MM.1S (cell line): Measurements from ENCODE around the gene UNC5C.

Experiments used
- EZH2 ChIP-seq: fragments of 300-600 bp; sonication (generic); optimal IDR thresholded peaks from 2 replicates; pipeline ENCODE3; 2017; ENCODE audit warnings: low read depth, mild to moderate bottlenecking, antibody characterized with exemption, low read length, mixed read lengths
- EZH2phosphoT487 ChIP-seq: fragments of 300-600 bp; sonication (generic); IDR thresholded peaks from 2 replicates; pipeline ENCODE4 v1.6.1; 2018; ENCODE audit warnings: antibody characterized with exemption, low read length
- TF ChIP-seq, protein P1 (sequence below): fragments of 300-600 bp; sonication (generic); IDR thresholded peaks from 2 replicates; pipeline ENCODE4 v1.5.1; 2016; ENCODE audit warnings: antibody characterized with exemption, low read length, mixed read lengths

DNA sequence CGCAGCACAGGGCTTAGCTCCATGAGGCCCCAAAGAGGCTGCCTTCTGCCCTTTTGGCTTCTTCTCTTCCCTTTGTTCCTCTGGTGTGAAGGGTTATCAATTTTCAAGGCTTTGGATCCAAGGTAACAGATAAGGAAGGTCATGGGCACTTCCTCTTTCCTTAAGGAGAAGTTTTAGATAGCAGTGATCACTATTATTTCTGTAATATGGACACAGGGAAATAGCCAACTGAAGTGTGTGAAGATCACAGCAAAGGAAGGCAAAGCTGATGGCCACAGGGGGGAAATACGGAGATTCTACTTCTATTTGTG, 366.8 kb downstream of the UNC5C start:
- TF ChIP-seq, protein P1, sequence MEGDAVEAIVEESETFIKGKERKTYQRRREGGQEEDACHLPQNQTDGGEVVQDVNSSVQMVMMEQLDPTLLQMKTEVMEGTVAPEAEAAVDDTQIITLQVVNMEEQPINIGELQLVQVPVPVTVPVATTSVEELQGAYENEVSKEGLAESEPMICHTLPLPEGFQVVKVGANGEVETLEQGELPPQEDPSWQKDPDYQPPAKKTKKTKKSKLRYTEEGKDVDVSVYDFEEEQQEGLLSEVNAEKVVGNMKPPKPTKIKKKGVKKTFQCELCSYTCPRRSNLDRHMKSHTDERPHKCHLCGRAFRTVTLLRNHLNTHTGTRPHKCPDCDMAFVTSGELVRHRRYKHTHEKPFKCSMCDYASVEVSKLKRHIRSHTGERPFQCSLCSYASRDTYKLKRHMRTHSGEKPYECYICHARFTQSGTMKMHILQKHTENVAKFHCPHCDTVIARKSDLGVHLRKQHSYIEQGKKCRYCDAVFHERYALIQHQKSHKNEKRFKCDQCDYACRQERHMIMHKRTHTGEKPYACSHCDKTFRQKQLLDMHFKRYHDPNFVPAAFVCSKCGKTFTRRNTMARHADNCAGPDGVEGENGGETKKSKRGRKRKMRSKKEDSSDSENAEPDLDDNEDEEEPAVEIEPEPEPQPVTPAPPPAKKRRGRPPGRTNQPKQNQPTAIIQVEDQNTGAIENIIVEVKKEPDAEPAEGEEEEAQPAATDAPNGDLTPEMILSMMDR, result no peak
- TF ChIP-seq EZH2phosphoT487, result no peak
- no peak for TF ChIP-seq EZH2
